Pancreas (tissue), 10 donors: ENCODE results near the gene POLR1B. TPM values are rescaled to one million over a fixed set of nuclear protein-coding genes. Genes with fewer than 3 reads are reported as not detected.
A peak's percentile ranks its signal among the peaks of the same experiment; 100 is the strongest.

Source experiments
- ATAC-seq, 4 donors: fragments of 200-7000 bp; cut with Tn5 transposase; one replicate each; pipeline versions ENCODE4 v1.8.0 to v1.9.1; 2020; ENCODE audit warnings: mild to moderate bottlenecking in 4 of 4, moderate library complexity in 4 of 4
- DNase-seq, 6 donors: peaks; one replicate each; pipeline ENCODE4 v3.0.0-alpha.2; 2020
- FAIRE-seq: peaks from 2 replicates; lab custom pipeline; 2012; peaks lifted over from hg19 to GRCh38; lab: Jason Lieb, UNC
- H3K27ac ChIP-seq, 4 donors: fragments of 200-600 bp; sonication (generic); 1 replicate in 3 of 4; 2 replicates in 1 of 4; pipeline versions ENCODE4 v1.5.0 to v1.8.0; 2020
- H3K27me3 ChIP-seq, 4 donors: fragments of 200-600 bp; one replicate each; pipeline ENCODE4 v1.8.0; 2021
- H3K36me3 ChIP-seq, 3 donors: fragments of 200-600 bp; sonication (generic) in 1 of 3; one replicate each; pipeline versions ENCODE4 v1.5.0 to v1.8.0; 2020 to 2021
- H3K4me1 ChIP-seq, 3 donors: fragments of 200-600 bp; one replicate each; pipeline ENCODE4 v1.8.0; 2021
- H3K4me3 ChIP-seq, 4 donors: fragments of 200-600 bp; sonication (generic) in 2 of 4; one replicate each; pipeline versions ENCODE4 v1.5.0 to v1.8.0; 2020 to 2021
- H3K9me3 ChIP-seq, 4 donors: fragments of 200-600 bp; one replicate each; pipeline ENCODE4 v1.8.0; 2021
- CTCF ChIP-seq, 4 donors: fragments of 200-600 bp; sonication (generic) in 3 of 4; IDR thresholded peaks; one replicate each; pipeline versions ENCODE4 v1.5.0 to v1.8.0; 2021; ENCODE audit warnings: antibody characterized with exemption in 4 of 4
- WGBS, 2 donors: extraction: QIAGEN DNeasy Blood & Tissue Kit; methylation state at CpG; one replicate each; pipeline ENCODE4 v1.1.7; 2013; 5-methylcytosine and 5-hydroxymethylcytosine counted together
- intact Hi-C, 3 donors: fragments of 100-400 bp; cut with DNase I; formaldehyde crosslinking; loops; one replicate each; pipeline versions ENCODE4 v1.11.1 to v1.14.2; 2022
- polyA plus RNA-seq, 2 donors: library from polyadenylated mRNA; stranded (reverse); fragments of 200-250 nt; gene quantifications; one replicate each; pipeline ENCODE4 v1.2.3, GENCODE V29; 2013
- total RNA-seq, 6 donors: library from RNA; stranded (reverse); fragmentation: NEBNext Ultra II Directional in 4 of 6; extraction: Animal tissue kit (Norgen Biotek cat#: 25700) in 4 of 6; gene quantifications; one replicate each; pipeline versions ENCODE4 v1.2.1 to v1.2.4, GENCODE V29; 2021 to 2023
- donor health status: healthy with polysubstance abuse.
- donor health status: DM: no; HTN: no; CAD: no; lungs with moderate emphysema.
- donor health status: DM: no; HTN: no; CAD: no.
- donor health status: control.
- donor health status: control.
- donor health status: Bipolar disorder and iron deficiency.
- donor health status: DM: yes; HTN: yes; CAD: no.
- donor health status: DM: no; HTN: no; CAD: no.
- donor health status: DM: no; HTN: no; CAD: no.
- donor health status: DM: yes; HTN: yes; CAD: no.

Gene POLR1B
- total and polyA plus RNA-seq, 8 donors, result 5.5 to 16.9 (median 11.2) TPM

- H3K4me1 ChIP-seq, result peaks cover 28 to 36% (median 32%) of the 10 kb centered on the region in 3 donors
- H3K27ac ChIP-seq, result peak within 1 kb of the TSS; percentile 85 to 97 (median 96)
- no peaks in the 10 kb centered on the region for H3K36me3 ChIP-seq
- intact Hi-C loops, result loop anchor here in 1 of 3 donors (10.0 kb wide), 1 partner anchor 100 kb away; the partner anchor contains the start of gene TTL
- peak; percentile 90 to 97 (median 94) for DNase-seq
- no peaks in the 10 kb centered on the region for H3K27me3 ChIP-seq
- peak within 1 kb of the TSS; percentile 16 to 75 (median 43) for H3K4me3 ChIP-seq
- TF ChIP-seq CTCF (IDR thresholded peaks at IDR 0.05), result peak in 1 of 4 donors; percentile 5
- FAIRE-seq, result peak; percentile 47
- ATAC-seq, result peak; percentile 74 to 89 (median 80)
- H3K9me3 ChIP-seq, result no peaks in the 10 kb centered on the region
- WGBS, 2 donors, result 0% methylated on average over 54 of the region's 54 CpGs
Observed at GRCh38 chr2:112584134-112584890, 42.0 kb downstream of the POLR1B start, which contains the start of gene CHCHD5. Gene CHCHD5 (plus strand): TSS chr2:112584609. CDS start chr2:112584648, 39 bp downstream.

GRCh38 chr2:112584891-112585250 is 42.6 kb downstream of the POLR1B start:
- DNase-seq (no peak), ATAC-seq (no peak), FAIRE-seq (no peak)
- Histone ChIP-seq H3K4me3 (peak overlapping the region; percentile 16 to 75 (median 43)), H3K27me3 (no peaks in the 10 kb centered on the region), H3K36me3 (no peaks in the 10 kb centered on the region), H3K9me3 (no peaks in the 10 kb centered on the region), H3K27ac (peak overlapping the region; percentile 85 to 97 (median 96)), H3K4me1 (peaks cover 24 to 40% (median 32%) of the 10 kb centered on the region in 3 donors)
- WGBS, 2 donors, result 52 to 61% methylated on average over 3 of the region's 3 CpGs
- no peak for TF ChIP-seq CTCF (IDR thresholded peaks at IDR 0.05)
- intact Hi-C loops, result loop anchor here in 1 of 3 donors (10.0 kb wide), 1 partner anchor 100 kb away; the partner anchor contains the start of gene TTL

GRCh38 chr2:112585400-112585799 is 43.1 kb downstream of the POLR1B start:
- no peak for FAIRE-seq
- Histone ChIP-seq H3K4me1 (peaks cover 24 to 40% (median 32%) of the 10 kb centered on the region in 3 donors), H3K4me3 (peak overlapping the region in 3 of 4 donors; percentile 36 to 75 (median 50))

GRCh38 chr2:112585873-112586464 is 43.7 kb downstream of the POLR1B start:
- Histone ChIP-seq H3K36me3 (no peaks in the 10 kb centered on the region), H3K27ac (peak overlapping the region in 1 of 4 donors; percentile 97), H3K4me3 (no peak overlapping the region), H3K27me3 (no peaks in the 10 kb centered on the region), H3K4me1 (peaks cover 24 to 40% (median 32%) of the 10 kb centered on the region in 3 donors), H3K9me3 (no peaks in the 10 kb centered on the region)
- no peak for ATAC-seq
- 97% methylated on average over 18 of the region's 18 CpGs for WGBS, 2 donors
- TF ChIP-seq CTCF (IDR thresholded peaks at IDR 0.05), result no peak
- no peak for FAIRE-seq
- intact Hi-C loops, result loop anchor here in 1 of 3 donors (10.0 kb wide), 1 partner anchor 101 kb away; the partner anchor contains the start of gene TTL
- peak in 1 of 6 donors; percentile 73 for DNase-seq

More at GRCh38 chr2:112585400-112585799, 43.1 kb downstream of the POLR1B start:
- WGBS, 2 donors, result 94 to 100% methylated on average over 3 of the region's 3 CpGs
- ATAC-seq, result no peak
- no peaks in the 10 kb centered on the region for H3K27me3 ChIP-seq
- TF ChIP-seq CTCF (IDR thresholded peaks at IDR 0.05), result no peak
- intact Hi-C loops, result loop anchor here in 1 of 3 donors (10.0 kb wide), 1 partner anchor 101 kb away; the partner anchor contains the start of gene TTL
- H3K36me3 ChIP-seq, result no peaks in the 10 kb centered on the region
- H3K27ac ChIP-seq, result peak overlapping the region; percentile 85 to 97 (median 96)
- no peaks in the 10 kb centered on the region for H3K9me3 ChIP-seq
- no peak for DNase-seq
